ENCODE results near the gene WDTC1. TPM values are rescaled to one million over a fixed set of nuclear protein-coding genes. Genes with fewer than 3 reads are reported as not detected.

Gene WDTC1
- total RNA-seq, 1 experiment from 2014 or later = 24.6 TPM

- H3K27ac ChIP-seq (ENCODE audit: low read length) = no peak overlapping the region
- H3K27me3 ChIP-seq (ENCODE audit: control insufficient read depth, insufficient read depth, low read length) = no peaks in the 10 kb centered on the region
- DNase-seq (ENCODE audit: low read depth, low spot score) = no peak
- in situ Hi-C loops (cut with HindIII; ENCODE audit: low pct_unique_long_range_greater_than_20kb, low sequenced_read_pairs) (no loop called here), intact Hi-C loops (cut with micrococcal nuclease; ENCODE audit: unreplicated experiment) (no loop called here)
- H3K36me3 ChIP-seq (ENCODE audit: control insufficient read depth, insufficient read depth, low read length) = no peaks in the 10 kb centered on the region
- TF ChIP-seq TCF7L2 (IDR thresholded peaks at IDR 0.05; ENCODE audit: low read depth, low read length) (no peak), REST (IDR thresholded peaks at IDR 0.05; ENCODE audit: insufficient read depth in 1 of 2, low read depth in 2 of 2, low read length in 1 of 2) (no peak), CTCF (IDR thresholded peaks at IDR 0.05) (no peak), POLR2AphosphoS5 (IDR thresholded peaks at IDR 0.05; ENCODE audit: low read depth, low read length) (no peak), SIN3A (IDR thresholded peaks at IDR 0.05; ENCODE audit: borderline replicate concordance, insufficient read depth, low read depth, low read length) (no peak)
- H3K9me3 ChIP-seq (ENCODE audit: control insufficient read depth, insufficient read depth, low read depth, low read length) = no peaks in the 10 kb centered on the region
- BruUV-seq (replicated peaks) = no TSS peak
- ChIA-PET POLR2A (no interaction called here), CTCF (no interaction called here)
- peaks cover 12% of the 10 kb centered on the region for H3K4me1 ChIP-seq (ENCODE audit: control insufficient read depth, insufficient read depth, low read length)
- no peak overlapping the region for H3K4me3 ChIP-seq (ENCODE audit: low read depth in 2 of 2, low read length in 2 of 2)
- ATAC-seq = no peak
These were observed 2.7 kb downstream of the WDTC1 start for GRCh38 chr1:27237112-27237511.

- no peak for ATAC-seq
- no peaks in the 10 kb centered on the region for H3K27me3 ChIP-seq (ENCODE audit: control insufficient read depth, insufficient read depth, low read length)
- no peaks in the 10 kb centered on the region for H3K9me3 ChIP-seq (ENCODE audit: control insufficient read depth, insufficient read depth, low read depth, low read length)
- H3K27ac ChIP-seq (ENCODE audit: low read length) = no peak overlapping the region
- TSS peak; percentile 90 for BruUV-seq (replicated peaks)
- intact Hi-C loops (cut with micrococcal nuclease; ENCODE audit: unreplicated experiment) (no loop called here), in situ Hi-C loops (cut with HindIII; ENCODE audit: low pct_unique_long_range_greater_than_20kb, low sequenced_read_pairs) (no loop called here)
- H3K4me3 ChIP-seq (ENCODE audit: low read depth in 2 of 2, low read length in 2 of 2) = no peak overlapping the region
- H3K4me1 ChIP-seq (ENCODE audit: control insufficient read depth, insufficient read depth, low read length) = peaks cover 12% of the 10 kb centered on the region
- no peaks in the 10 kb centered on the region for H3K36me3 ChIP-seq (ENCODE audit: control insufficient read depth, insufficient read depth, low read length)
- no peak for DNase-seq (ENCODE audit: low read depth, low spot score)
- TF ChIP-seq TCF7L2 (IDR thresholded peaks at IDR 0.05; ENCODE audit: low read depth, low read length) (no peak), SIN3A (IDR thresholded peaks at IDR 0.05; ENCODE audit: borderline replicate concordance, insufficient read depth, low read depth, low read length) (no peak), POLR2AphosphoS5 (IDR thresholded peaks at IDR 0.05; ENCODE audit: low read depth, low read length) (no peak), REST (IDR thresholded peaks at IDR 0.05; ENCODE audit: insufficient read depth in 1 of 2, low read depth in 2 of 2, low read length in 1 of 2) (no peak), CTCF (IDR thresholded peaks at IDR 0.05) (no peak)
- POLR2A ChIA-PET = no interaction called here
- CTCF ChIA-PET = no interaction called here
These were observed 3.6 kb downstream of the WDTC1 start for GRCh38 chr1:27238032-27238431.
